ENCODE data around the gene SLC25A42.

DNA sequence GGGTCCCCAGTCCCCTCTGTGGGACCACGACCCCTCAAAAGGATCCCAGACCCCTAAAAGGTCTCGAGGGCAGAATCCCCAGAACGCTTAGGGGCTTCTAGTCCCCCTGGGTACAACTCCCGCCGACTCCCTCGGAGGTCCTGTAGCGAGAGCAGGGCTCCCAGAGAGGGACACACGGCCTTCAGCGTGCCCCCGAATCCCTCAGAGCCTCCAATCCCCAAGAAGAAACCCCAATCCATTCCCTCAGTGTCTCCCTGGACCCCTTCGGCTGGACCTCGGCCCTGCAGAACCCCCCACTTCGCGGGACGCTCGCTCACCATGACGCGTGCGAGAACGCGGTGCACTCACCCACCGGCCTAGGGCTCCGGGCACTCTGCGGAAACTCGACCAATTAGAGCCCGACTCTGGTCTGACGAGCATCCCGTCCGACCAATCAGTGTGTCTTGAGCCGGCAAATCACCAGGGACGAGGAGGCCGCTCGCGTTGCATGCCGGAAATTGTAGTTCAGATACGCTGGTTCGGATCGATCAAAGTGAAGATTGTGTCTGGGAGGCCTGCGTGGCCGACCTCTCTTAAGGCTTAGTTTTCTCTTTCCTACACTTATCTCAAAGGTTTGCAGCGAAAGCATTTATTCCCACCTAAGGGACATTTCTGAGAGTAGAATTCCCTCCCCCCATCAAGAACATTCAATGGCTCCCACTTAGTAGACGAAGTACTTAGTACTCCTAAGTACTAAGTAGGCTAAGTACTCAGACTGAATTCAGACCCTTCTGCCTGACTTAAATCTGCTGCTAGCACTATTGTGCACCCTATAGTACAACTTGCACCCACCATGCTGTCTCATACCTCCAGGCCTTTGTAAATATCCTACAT lies 74.6 kb downstream of the SLC25A42 start, which contains the start of gene TMEM161A:
- TF ChIP-seq POLR2A (IDR thresholded peaks at IDR 0.05; ENCODE audit: low read depth, low read length) = peak; percentile 69; the same call in 1 of the 2 replicates
- TF ChIP-seq POU2F2 (IDR thresholded peaks at IDR 0.05; ENCODE audit: low read depth, low read length) = 0 out of 2 replicates have a peak, but pooled peaks have one; percentile 33
- 0 out of 2 replicates have a peak, but pooled peaks have one; percentile 33 for TF ChIP-seq POLR2AphosphoS5 (IDR thresholded peaks at IDR 0.05; ENCODE audit: low read depth, low read length)
- TF ChIP-seq TAF1 (IDR thresholded peaks at IDR 0.05; ENCODE audit: low read depth, low read length) = no peak
- no peak for TF ChIP-seq PAX5 (IDR thresholded peaks at IDR 0.05; ENCODE audit: insufficient read depth, low read length, severe bottlenecking)

All from GM12891 (cell line).